ENCODE data around the gene AJAP1.

Gene AJAP1

GRCh38 chr1:4778056-4778455 lies 123.6 kb downstream of the AJAP1 start:
- DNase-seq = no peak

DNA sequence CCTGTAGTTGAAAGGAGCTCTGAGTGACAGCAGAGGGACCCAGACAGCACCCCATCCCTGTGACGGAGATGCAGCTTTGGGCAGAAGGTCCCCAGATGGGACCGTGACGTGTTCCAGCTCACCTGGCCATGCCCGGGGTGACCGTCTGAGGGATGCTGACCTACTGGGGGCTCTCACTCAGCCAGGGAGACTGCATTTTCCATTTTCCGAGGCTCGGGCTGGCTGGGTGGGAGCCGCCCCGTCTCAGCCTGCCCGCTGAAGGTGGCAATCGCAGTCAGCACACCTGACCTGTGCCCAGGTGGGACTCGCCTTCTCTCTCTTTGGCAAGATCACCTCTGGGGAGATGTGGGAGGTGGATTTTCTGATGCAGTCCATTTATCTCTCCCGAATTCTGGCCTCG lies 127.2 kb downstream of the AJAP1 start:
- DNase-seq = no peak

- no peak for DNase-seq
These were observed 130.4 kb downstream of the AJAP1 start for GRCh38 chr1:4784761-4785160.

- DNase-seq = no peak
These were observed 131.6 kb downstream of the AJAP1 start for GRCh38 chr1:4786055-4786454.

DNA sequence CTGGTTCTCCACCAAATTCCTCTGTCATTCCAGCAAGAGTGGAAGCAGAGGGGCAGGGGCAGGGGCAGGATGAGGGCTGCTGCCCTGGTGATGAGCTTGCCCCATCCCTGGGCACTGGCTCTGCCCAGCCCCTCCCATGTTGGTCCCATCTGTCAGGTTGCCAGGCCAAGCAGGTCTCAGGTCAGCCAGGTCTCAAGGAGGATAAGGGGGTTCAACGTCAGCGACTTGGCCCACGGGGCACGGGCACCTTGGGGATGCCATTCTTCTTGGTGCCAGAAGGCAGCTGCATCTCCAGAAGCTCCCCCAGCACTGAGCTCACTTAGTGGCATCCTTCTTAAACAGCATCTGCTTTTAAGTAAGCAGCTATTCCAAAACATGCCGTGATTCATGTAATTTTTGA lies 133.1 kb downstream of the AJAP1 start:
- DNase-seq = no peak

DNA sequence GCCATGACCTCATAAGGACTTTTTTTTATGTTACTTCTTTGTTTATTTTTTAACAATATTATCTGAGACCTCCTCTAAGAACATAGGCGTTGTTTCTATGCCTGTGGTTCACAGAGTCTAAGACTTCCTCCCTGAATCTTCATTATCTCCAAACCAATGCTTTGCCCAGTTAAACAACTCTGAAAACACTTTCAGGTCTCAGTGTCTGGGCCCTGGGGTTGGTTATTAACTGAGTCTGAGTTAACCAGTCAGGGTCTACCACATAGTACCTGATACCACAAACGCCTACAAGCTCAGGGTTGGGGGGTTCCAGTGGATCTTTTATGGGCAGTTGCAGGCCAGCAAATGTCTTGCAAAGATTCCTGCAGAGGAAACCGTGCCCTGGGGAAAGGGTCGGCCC lies 138.2 kb downstream of the AJAP1 start:
- no peak for DNase-seq

GRCh38 chr1:4794020-4794780 lies 139.8 kb downstream of the AJAP1 start:
- no peak for DNase-seq

DNA sequence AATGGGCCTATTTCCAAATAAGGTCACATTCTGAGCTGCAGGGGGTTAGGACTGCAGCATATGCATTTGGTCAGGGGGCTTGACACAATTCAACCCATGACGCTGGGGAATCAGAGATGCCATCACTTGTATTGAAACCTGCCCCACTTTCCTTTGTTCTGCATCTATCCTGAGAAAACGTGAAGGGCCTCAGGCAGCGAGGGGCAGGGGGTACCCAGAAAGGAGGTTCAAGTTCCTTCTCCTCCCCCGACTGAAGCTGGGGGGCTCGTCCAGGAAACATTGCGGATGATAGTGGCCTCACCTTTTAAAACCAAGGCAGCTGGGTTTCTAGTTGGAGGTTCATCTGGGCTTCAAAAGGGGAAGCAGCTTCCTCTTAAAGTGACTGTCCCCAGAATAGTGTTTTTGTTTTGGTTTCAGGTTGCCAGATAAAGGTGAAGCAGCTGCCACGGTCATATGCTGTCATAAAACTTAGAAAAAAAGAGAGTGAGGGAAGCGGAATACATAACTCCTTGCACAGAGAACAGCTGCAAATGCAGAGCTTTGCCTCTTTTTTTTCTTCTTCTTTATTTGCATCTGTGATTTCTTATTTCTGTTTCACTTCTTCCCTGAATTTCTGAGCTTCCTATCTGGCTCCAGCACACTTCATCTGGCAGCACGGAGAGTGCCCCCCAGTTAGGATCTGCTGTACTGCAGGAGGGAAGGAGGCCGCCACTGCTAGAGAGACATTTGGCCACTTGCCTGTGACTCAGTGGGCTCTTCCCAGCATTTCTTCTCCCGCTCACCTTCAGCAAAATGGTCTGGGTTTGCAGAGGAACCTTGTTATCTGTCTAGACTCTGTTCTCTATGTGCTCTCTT lies 142.0 kb downstream of the AJAP1 start:
- no peak for DNase-seq

- DNase-seq = no peak
These were observed 142.6 kb downstream of the AJAP1 start for GRCh38 chr1:4797016-4797410.

DNA sequence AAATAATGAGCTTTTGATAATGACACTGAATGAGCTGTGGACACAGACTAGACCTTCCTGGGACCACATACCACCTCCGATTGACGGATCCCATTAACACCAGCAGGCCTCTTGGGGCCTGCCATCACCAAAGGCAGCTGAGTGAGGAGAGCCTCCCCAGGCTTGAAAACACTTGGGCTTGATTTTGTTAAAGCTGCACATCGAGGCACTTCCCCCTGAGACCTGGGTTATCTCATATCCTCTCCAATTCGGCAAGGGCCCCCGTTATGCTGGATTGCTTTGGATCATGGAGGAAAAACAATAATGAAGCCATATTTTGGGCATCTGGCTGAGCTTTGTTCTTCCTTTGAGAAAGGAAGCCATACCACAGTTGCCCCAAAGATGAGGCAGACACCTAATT lies 143.0 kb downstream of the AJAP1 start:
- no peak for DNase-seq

DNA sequence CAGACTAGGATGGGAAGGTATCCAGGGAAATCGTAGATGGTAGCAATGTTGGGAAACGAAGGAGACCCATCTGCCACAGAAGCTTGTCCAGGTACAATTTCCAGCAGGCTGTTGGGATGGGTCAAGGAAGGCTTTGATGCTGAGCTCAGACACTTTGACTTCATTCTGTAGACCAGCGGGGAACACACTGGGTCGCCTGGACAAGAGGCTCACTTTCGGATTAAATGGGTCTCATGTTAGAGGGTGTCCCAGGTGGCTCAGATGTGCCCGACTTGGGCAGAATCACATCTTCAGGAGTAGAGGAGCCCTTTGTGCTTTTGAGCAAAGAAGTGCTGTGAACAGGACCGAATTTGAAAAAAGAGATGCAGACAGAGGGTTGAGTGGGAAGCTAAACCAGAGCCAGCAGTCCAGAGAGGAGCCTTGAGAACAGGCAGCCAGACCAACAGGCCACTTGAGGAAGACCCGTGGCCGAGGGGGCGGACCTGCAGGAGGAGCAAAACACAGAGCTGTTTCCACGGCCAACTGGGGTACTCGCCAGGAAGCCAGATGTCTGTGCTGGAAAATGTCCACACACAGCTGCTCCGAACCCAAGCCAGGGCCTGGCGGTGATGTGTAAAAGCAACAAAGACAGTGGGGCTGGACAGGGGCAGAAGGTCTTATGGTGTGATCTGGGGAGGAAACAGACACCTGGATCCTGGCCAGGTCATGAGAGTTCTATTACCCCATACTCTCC lies 146.9 kb downstream of the AJAP1 start:
- no peak for DNase-seq

- DNase-seq = no peak
These were observed 147.6 kb downstream of the AJAP1 start for GRCh38 chr1:4802024-4802423.

GRCh38 chr1:4803335-4803734 lies 148.9 kb downstream of the AJAP1 start:
- DNase-seq = no peak

DNA sequence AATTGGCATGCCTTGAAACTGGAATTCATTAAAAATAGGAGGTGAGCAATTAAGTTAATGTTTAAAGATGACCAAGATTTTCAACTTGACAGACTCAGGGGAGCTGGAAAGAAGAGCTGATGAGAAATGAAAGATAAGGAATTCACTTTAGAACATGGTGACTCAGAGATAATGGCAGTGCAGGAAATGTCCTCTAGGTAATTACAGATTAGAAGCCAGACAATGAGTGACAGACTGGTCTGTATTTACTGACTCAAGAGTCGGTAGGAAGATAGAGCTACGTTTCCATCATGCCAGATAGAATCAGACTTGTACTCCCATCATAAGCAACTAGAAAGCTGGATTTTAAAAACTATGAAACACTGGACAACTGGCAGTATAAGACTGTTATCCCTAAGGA lies 151.6 kb downstream of the AJAP1 start:
- DNase-seq = no peak

DNA sequence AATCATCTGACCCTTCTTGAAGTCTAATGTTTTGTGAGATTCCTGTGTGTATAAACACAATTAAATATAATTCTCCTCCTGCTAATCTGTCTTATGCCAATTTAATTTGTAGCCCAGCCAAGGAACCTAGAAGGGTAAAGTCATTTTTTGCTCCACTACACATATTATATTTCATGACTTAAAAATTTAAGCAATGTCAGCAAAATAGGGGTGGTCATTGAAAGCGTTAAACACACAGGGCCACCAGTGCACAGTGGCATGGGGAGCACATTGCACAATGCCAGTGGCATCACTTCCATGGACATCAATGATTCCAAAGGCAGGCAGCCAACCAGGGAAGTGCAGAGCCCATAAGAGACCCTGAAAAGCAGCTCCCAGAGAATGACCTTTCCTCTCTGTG lies 166.1 kb downstream of the AJAP1 start:
- no peak for DNase-seq

DNA sequence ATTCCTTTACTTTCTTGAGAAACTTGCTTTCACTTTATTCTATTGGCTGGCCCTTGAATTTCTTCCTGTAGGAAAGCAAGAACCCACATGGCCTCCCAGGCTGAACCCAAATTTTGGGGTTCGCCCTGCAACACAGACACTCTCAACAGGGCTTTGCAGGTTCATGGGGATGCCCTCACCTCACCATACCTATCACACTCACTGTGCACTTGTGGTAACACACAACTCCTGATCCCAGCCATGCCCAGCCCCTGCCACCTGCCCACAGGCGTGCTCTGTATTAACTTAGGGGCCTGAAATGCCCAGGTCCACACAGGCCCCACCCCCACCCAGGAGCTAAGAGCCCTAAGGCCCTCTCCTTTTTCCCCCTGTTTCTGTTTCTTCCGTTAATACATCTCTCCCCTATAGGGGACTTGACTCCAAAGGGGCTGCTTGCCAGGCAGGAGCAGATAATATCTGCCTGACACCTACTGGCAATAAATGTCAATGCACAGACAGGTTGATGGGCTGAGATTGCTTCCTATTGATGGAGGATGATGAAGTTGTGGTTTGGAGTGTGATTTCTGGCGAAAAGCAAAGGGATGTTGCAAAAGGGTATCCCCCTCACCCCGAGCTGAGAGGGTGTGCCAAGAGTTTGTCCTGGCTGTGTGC lies 171.5 kb downstream of the AJAP1 start:
- DNase-seq = no peak

- no peak for DNase-seq
These were observed 176.3 kb downstream of the AJAP1 start for GRCh38 chr1:4830707-4831106.

DNA sequence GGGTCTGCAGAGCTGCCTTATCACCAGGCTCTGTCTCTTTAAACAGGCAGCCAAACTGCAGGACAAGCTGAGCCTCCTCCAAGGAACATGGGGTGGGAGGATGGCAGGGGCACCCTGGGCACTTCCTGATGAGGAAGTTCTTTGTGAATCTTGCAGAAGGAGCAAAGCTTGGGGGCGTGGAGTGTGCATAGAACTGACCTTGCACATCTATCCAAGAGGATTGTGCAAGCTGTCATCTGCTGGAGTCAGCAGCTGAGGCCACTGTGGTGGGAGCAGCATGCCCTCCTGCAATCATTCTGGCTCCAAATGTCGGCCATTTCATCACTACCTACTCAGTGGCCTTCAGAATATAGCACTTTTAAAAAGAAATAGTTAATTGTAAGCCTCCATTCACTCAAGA lies 182.2 kb downstream of the AJAP1 start:
- no peak for DNase-seq

GRCh38 chr1:4837031-4837600 lies 182.7 kb downstream of the AJAP1 start:
- DNase-seq = no peak

DNA sequence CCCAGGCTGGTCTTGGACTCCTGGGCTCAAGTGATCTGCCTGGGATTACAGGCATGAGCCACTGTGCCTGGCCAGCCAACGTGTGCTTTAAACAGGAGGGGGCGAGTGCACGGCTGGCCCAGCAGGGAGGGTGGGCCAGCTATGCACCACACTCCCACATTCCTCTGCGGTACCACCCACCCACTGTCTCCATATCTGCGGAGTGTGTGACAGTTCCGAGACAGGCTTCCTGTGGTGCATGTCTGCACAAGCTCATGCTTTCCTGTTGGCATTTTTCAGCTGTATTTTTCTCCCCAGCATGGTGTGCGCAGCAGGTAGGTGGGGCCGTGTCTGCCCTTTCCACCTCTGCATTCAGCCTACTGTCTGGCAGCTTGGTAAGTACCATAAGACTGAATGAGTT lies 183.3 kb downstream of the AJAP1 start:
- DNase-seq = no peak

DNA sequence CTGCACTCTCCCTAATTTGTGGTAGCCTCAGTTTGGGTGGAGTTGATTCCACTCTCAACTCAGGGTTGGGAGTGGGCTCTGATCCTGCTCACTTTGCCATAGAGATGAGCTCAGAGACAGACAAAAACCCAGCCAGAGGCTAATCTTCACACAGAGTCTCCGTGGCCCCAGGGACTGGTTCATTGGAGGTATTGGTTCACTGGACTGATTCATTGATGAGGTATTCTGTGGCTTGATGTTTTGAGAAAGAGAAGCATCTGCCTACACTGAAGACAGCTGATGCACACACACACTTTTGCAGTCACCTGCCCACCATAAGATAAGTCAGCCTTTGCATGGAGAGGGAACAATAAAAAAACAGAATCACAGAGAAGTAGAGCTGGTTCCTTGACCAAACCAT lies 183.8 kb downstream of the AJAP1 start:
- no peak for DNase-seq
